ENCODE measurements around the gene GLUD2. TPM values are rescaled to one million over a fixed set of nuclear protein-coding genes. Genes with fewer than 3 reads are reported as not detected.
"Not testable (repeated sequence)": the region's sequence is repeated elsewhere in the genome, so short reads cannot be mapped to it uniquely, and the experiment has no call there.

Gene GLUD2
- total RNA-seq, result 11.3 and 12.0 TPM in 2 replicates
- long read RNA-seq, transcript GLUD2-201 (1 exons, 2,493 nt), result major isoform, 14 of 14 reads
- long read RNA-seq, partial matches to known transcripts, result 0 of 14 reads
- long read RNA-seq, other reads (novel, unspliced or antisense), result 0 of 14 reads

GRCh38 chrX:121047441-121048419, at the start of gene GLUD2:
Gene GLUD2 (plus strand): TSS chrX:121047610. CDS start chrX:121047685, 75 bp downstream.
- H3K27me3 Mint-ChIP-seq; H3K4me1 Mint-ChIP-seq (ENCODE audit: low read depth): not testable (repeated sequence)
- Mint-ChIP-seq H3K27ac (peak within 1 kb of the TSS; percentile 90), H3K9me3 (ENCODE audit: low read depth) (peaks cover 27% of the 10 kb centered on the region), H3K4me3 (ENCODE audit: low read depth) (peak within 1 kb of the TSS; percentile 74), H3K36me3 (ENCODE audit: insufficient read depth) (peaks cover 10% of the 10 kb centered on the region)
- peak; percentile 46 for DNase-seq (ENCODE audit: low spot score, unreplicated experiment)
- TF ChIP-seq CTCF (IDR thresholded peaks at IDR 0.05; ENCODE audit: unreplicated experiment), result peak; percentile 44

- no peaks in the 10 kb centered on the region for H3K27me3 Mint-ChIP-seq
- H3K36me3 Mint-ChIP-seq (ENCODE audit: insufficient read depth), result no peaks in the 10 kb centered on the region
- H3K4me3 Mint-ChIP-seq (ENCODE audit: low read depth), result no peak overlapping the region
- no peak for TF ChIP-seq CTCF (IDR thresholded peaks at IDR 0.05; ENCODE audit: unreplicated experiment)
- no peak overlapping the region for H3K27ac Mint-ChIP-seq
- H3K9me3 Mint-ChIP-seq (ENCODE audit: low read depth), result peaks cover 17% of the 10 kb centered on the region
- no peak for DNase-seq (ENCODE audit: low spot score, unreplicated experiment)
- H3K4me1 Mint-ChIP-seq (ENCODE audit: low read depth), result peaks cover 7% of the 10 kb centered on the region
Observed at GRCh38 chrX:120999413-120999812, 48.0 kb upstream of the GLUD2 start.

- H3K36me3 Mint-ChIP-seq (ENCODE audit: insufficient read depth), result no peaks in the 10 kb centered on the region
- peak; percentile 36 for TF ChIP-seq CTCF (IDR thresholded peaks at IDR 0.05; ENCODE audit: unreplicated experiment)
- peaks cover 10% of the 10 kb centered on the region for H3K9me3 Mint-ChIP-seq (ENCODE audit: low read depth)
- no peak overlapping the region for H3K27ac Mint-ChIP-seq
- no peak overlapping the region for H3K4me3 Mint-ChIP-seq (ENCODE audit: low read depth)
- H3K27me3 Mint-ChIP-seq, result no peaks in the 10 kb centered on the region
- H3K4me1 Mint-ChIP-seq (ENCODE audit: low read depth), result peaks cover 7% of the 10 kb centered on the region
- no peak for DNase-seq (ENCODE audit: low spot score, unreplicated experiment)
Observed at GRCh38 chrX:121000589-121000988, 46.8 kb upstream of the GLUD2 start.

- Mint-ChIP-seq H3K4me1 (ENCODE audit: low read depth) (peaks cover 3% of the 10 kb centered on the region), H3K9me3 (ENCODE audit: low read depth) (peaks cover 38% of the 10 kb centered on the region), H3K4me3 (ENCODE audit: low read depth) (no peak overlapping the region), H3K36me3 (ENCODE audit: insufficient read depth) (no peaks in the 10 kb centered on the region), H3K27ac (no peak overlapping the region), H3K27me3 (no peaks in the 10 kb centered on the region)
- DNase-seq (ENCODE audit: low spot score, unreplicated experiment), result no peak
- TF ChIP-seq CTCF (IDR thresholded peaks at IDR 0.05; ENCODE audit: unreplicated experiment), result no peak
Observed at GRCh38 chrX:121008920-121009319, 38.5 kb upstream of the GLUD2 start.

GRCh38 chrX:121009764-121010163, 37.6 kb upstream of the GLUD2 start:
- H3K27ac Mint-ChIP-seq, result no peak overlapping the region
- peaks cover 37% of the 10 kb centered on the region for H3K9me3 Mint-ChIP-seq (ENCODE audit: low read depth)
- H3K36me3 Mint-ChIP-seq (ENCODE audit: insufficient read depth), result no peaks in the 10 kb centered on the region
- no peak overlapping the region for H3K4me3 Mint-ChIP-seq (ENCODE audit: low read depth)
- no peak for DNase-seq (ENCODE audit: low spot score, unreplicated experiment)
- H3K4me1 Mint-ChIP-seq (ENCODE audit: low read depth), result peaks cover 3% of the 10 kb centered on the region
- no peak for TF ChIP-seq CTCF (IDR thresholded peaks at IDR 0.05; ENCODE audit: unreplicated experiment)
- H3K27me3 Mint-ChIP-seq, result no peaks in the 10 kb centered on the region
